ENCODE results near the gene METTL6. TPM values are rescaled to one million over a fixed set of nuclear protein-coding genes. Genes with fewer than 3 reads are reported as not detected.

METTL6 gene, protein sequence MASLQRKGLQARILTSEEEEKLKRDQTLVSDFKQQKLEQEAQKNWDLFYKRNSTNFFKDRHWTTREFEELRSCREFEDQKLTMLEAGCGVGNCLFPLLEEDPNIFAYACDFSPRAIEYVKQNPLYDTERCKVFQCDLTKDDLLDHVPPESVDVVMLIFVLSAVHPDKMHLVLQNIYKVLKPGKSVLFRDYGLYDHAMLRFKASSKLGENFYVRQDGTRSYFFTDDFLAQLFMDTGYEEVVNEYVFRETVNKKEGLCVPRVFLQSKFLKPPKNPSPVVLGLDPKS
- 10 to 100 TPM in 1 of 4 donors, 1 to 10 TPM in 3; 6.8 to 17.3 (median 8.1) TPM for polyA plus RNA-seq
- long read RNA-seq, donor 1, result 0 reads
- long read RNA-seq, donor 2, partial matches to known transcripts, result 0 of 2 reads
- long read RNA-seq, donor 2, other reads (novel, unspliced or antisense), result 0 of 2 reads
- long read RNA-seq, donor 3, result 0 reads
- long read RNA-seq, donor 4, result 0 reads
- long read RNA-seq, donor 5, partial matches to known transcripts, result 0 of 1 reads
- long read RNA-seq, donor 5, other reads (novel, unspliced or antisense), result 0 of 1 reads
- long read RNA-seq, donor 6, partial matches to known transcripts, result 0 of 10 reads
- long read RNA-seq, donor 6, other reads (novel, unspliced or antisense), result 7 of 10 reads
- long read RNA-seq, donor 7, result 0 reads
- long read RNA-seq, donor 8, result 0 reads
- long read RNA-seq, donor 9, partial matches to known transcripts, result 0 of 1 reads
- long read RNA-seq, donor 9, other reads (novel, unspliced or antisense), result 0 of 1 reads
- long read RNA-seq, donor 10, partial matches to known transcripts, result 0 of 4 reads
- long read RNA-seq, donor 10, other reads (novel, unspliced or antisense), result 0 of 4 reads

DNA sequence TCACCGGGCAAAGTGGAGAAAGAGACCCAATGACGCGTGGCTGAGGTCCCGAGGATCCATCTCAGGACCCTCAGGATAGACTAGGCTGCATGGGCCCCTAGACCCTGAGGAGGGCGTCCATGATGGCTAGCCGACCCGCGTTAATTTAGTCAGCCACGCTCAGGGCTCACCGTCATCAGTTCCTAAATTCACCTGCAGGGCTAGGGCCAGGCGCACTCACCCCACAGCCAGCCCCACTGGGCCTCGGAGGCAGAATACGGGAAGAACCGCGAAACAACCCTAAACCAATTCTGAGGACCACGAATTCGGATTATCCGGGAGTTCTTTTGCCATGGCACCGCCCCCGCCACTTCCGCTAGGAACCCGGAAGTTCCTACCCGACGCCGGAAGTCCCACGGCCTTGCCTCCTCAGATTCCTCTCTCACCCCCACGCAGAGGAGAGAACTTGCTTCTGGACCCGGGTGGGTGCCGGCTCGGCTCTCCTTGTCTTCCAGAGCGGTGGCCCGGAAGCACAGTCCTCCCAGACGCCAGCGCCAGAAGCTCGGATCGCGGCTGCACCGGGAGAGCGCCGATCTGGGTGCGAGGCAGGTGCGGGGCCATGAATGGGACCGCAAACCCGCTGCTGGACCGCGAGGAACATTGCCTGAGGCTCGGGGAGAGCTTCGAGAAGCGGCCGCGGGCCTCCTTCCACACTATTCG lies at the start of gene METTL6, which contains the start of gene EAF1:
Gene METTL6, minus strand, starts transcription at position 363 of the 699 bp plus-strand sequence. CDS start 1,033 bp downstream, outside the sequence.
Gene EAF1, plus strand, starts transcription at position 417 of the 699 bp plus-strand sequence. Its CDS starts 182 bp downstream, at position 599.
- 1% methylated on average over 52 of the region's 52 CpGs for WGBS, 3 donors
- H3K4me1 ChIP-seq (ENCODE audit: control insufficient read depth in 3 of 3, insufficient read depth in 2 of 3, low read depth in 1 of 3, low read length in 2 of 3), result peaks cover 0 to 16% (median 10%) of the 10 kb centered on the region in 3 donors
- no peaks in the 10 kb centered on the region for H3K27me3 ChIP-seq (ENCODE audit: control insufficient read depth in 3 of 3, insufficient read depth in 3 of 3, low read length in 3 of 3)
- H3K9me3 ChIP-seq (ENCODE audit: control insufficient read depth in 2 of 2, insufficient read depth in 1 of 2, low read depth in 1 of 2, low read length in 1 of 2), result no peaks in the 10 kb centered on the region
- peaks cover 4 to 22% (median 8%) of the 10 kb centered on the region in 3 donors for H3K36me3 ChIP-seq (ENCODE audit: control insufficient read depth in 3 of 3, insufficient read depth in 2 of 3, low read depth in 1 of 3, low read length in 3 of 3)
- peak within 1 kb of the TSS; percentile 77 to 88 (median 82) for H3K27ac ChIP-seq (ENCODE audit: low read depth in 1 of 3, low read length in 2 of 3)
- DNase-seq (peak; percentile 80 to 89), FAIRE-seq (no peak)
- peak within 1 kb of the TSS; percentile 83 to 91 (median 88) for H3K4me3 ChIP-seq (ENCODE audit: low read depth in 1 of 3, low read length in 3 of 3)

DNA sequence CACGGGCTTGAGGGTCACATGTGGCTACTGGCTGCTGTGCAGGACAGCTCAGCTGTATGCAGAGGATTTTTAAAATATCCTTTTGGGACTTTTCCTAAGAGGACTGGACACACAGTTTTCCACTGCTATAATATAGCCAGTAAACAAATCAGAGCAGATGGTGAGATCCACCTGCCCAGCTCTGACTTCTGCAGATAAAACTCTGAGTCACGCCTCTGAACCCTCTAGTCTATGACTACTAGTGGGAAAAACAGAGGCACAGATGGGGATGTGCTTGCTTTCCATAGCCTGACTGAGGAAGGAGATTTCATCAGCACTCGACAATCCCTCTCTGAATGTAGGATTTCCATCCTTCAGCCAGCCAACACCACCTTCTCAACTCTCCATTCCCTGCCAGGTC lies 49.0 kb upstream of the METTL6 start:
- Histone ChIP-seq H3K27ac (ENCODE audit: low read depth in 1 of 3, low read length in 2 of 3) (no peak overlapping the region), H3K9me3 (ENCODE audit: control insufficient read depth in 2 of 2, insufficient read depth in 1 of 2, low read depth in 1 of 2, low read length in 1 of 2) (no peaks in the 10 kb centered on the region), H3K4me3 (ENCODE audit: low read depth in 1 of 3, low read length in 3 of 3) (no peak overlapping the region), H3K27me3 (ENCODE audit: control insufficient read depth in 3 of 3, insufficient read depth in 3 of 3, low read length in 3 of 3) (no peaks in the 10 kb centered on the region), H3K36me3 (ENCODE audit: control insufficient read depth in 3 of 3, insufficient read depth in 2 of 3, low read depth in 1 of 3, low read length in 3 of 3) (peaks cover 0 to 2% (median 0%) of the 10 kb centered on the region in 3 donors), H3K4me1 (ENCODE audit: control insufficient read depth in 3 of 3, insufficient read depth in 2 of 3, low read depth in 1 of 3, low read length in 2 of 3) (no peaks in the 10 kb centered on the region)
- DNase-seq (no peak), FAIRE-seq (no peak)
- 67 to 76% (median 70%) methylated on average over 3 of the region's 3 CpGs for WGBS, 3 donors

DNA sequence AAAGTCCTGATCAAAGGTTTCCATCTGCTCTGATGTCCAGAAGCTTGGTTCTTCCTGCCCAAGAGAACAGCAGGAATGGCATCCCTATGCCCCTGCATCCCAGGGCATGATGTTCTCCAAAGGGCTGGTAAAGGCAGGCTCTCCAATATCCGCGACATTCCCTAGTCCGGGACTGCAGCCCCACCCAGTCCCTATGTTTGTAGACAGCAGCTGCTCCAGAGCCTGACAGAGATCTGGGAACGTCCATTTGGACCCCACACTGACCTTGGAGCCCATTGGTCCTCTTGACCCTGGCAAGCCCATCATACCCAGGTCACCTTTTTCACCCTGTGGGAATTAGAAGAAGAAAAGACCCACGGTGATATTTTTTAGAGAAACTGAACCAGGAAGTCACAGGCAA lies 47.8 kb upstream of the METTL6 start:
- Histone ChIP-seq H3K27me3 (ENCODE audit: control insufficient read depth in 3 of 3, insufficient read depth in 3 of 3, low read length in 3 of 3) (no peaks in the 10 kb centered on the region), H3K4me3 (ENCODE audit: low read depth in 1 of 3, low read length in 3 of 3) (no peak overlapping the region), H3K9me3 (ENCODE audit: control insufficient read depth in 2 of 2, insufficient read depth in 1 of 2, low read depth in 1 of 2, low read length in 1 of 2) (no peaks in the 10 kb centered on the region), H3K27ac (ENCODE audit: low read depth in 1 of 3, low read length in 2 of 3) (no peak overlapping the region), H3K36me3 (ENCODE audit: control insufficient read depth in 3 of 3, insufficient read depth in 2 of 3, low read depth in 1 of 3, low read length in 3 of 3) (peaks cover 0 to 2% (median 0%) of the 10 kb centered on the region in 3 donors), H3K4me1 (ENCODE audit: control insufficient read depth in 3 of 3, insufficient read depth in 2 of 3, low read depth in 1 of 3, low read length in 2 of 3) (no peaks in the 10 kb centered on the region)
- DNase-seq, result no peak
- no peak for FAIRE-seq
- 36 to 54% (median 53%) methylated on average over 5 of the region's 5 CpGs for WGBS, 3 donors

DNA sequence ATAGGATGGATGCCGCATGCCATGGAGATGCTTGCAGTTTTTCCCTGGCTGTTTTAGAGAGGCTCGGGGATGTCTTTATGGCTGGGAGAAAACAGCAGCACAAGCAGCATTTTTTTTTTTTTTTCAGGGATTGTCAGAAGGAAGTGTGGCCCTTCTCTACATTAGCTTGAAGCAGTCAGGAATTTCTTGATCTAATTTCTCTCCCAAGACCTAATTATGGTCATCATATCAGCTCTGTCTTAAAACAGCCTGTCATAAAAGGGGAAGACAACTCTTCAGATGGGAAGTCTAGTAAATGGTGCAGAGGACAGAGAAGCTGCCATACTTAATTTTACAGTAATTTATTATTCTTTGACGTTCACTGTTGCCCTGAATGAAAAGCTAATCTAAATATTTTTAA lies 44.5 kb upstream of the METTL6 start:
- H3K9me3 ChIP-seq (ENCODE audit: control insufficient read depth in 2 of 2, insufficient read depth in 1 of 2, low read depth in 1 of 2, low read length in 1 of 2), result no peaks in the 10 kb centered on the region
- no peaks in the 10 kb centered on the region for H3K27me3 ChIP-seq (ENCODE audit: control insufficient read depth in 3 of 3, insufficient read depth in 3 of 3, low read length in 3 of 3)
- no peaks in the 10 kb centered on the region for H3K4me1 ChIP-seq (ENCODE audit: control insufficient read depth in 3 of 3, insufficient read depth in 2 of 3, low read depth in 1 of 3, low read length in 2 of 3)
- FAIRE-seq (no peak), DNase-seq (no peak)
- peaks cover 0 to 2% (median 0%) of the 10 kb centered on the region in 3 donors for H3K36me3 ChIP-seq (ENCODE audit: control insufficient read depth in 3 of 3, insufficient read depth in 2 of 3, low read depth in 1 of 3, low read length in 3 of 3)
- 83 to 89% (median 88%) methylated on average over 3 of the region's 3 CpGs for WGBS, 3 donors
- no peak overlapping the region for H3K27ac ChIP-seq (ENCODE audit: low read depth in 1 of 3, low read length in 2 of 3)
- no peak overlapping the region for H3K4me3 ChIP-seq (ENCODE audit: low read depth in 1 of 3, low read length in 3 of 3)

DNA sequence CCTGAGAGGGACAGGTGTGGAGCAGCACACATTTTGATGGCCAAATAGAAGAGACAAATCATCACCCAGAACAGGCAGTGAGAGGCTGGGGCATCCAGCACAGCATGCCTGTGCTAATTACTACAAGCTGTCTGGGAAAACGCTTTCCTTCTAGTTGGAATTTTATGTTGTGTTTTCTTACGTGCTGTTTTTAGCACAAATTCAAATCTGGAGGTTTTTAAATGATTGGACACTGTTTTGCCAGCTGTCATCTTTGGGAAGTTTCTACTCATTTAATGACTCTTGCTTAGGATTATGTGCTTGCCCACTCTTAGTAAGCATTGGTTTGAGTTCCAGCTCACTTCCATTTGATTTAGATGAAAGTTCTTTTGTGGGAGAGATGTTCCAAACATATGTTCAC lies 43.5 kb upstream of the METTL6 start:
- FAIRE-seq, result no peak
- WGBS, 3 donors, result 88 to 95% (median 92%) methylated on average over 2 of the region's 2 CpGs
- Histone ChIP-seq H3K27ac (ENCODE audit: low read depth in 1 of 3, low read length in 2 of 3) (no peak overlapping the region), H3K9me3 (ENCODE audit: control insufficient read depth in 2 of 2, insufficient read depth in 1 of 2, low read depth in 1 of 2, low read length in 1 of 2) (no peaks in the 10 kb centered on the region), H3K27me3 (ENCODE audit: control insufficient read depth in 3 of 3, insufficient read depth in 3 of 3, low read length in 3 of 3) (no peaks in the 10 kb centered on the region), H3K4me3 (ENCODE audit: low read depth in 1 of 3, low read length in 3 of 3) (no peak overlapping the region), H3K4me1 (ENCODE audit: control insufficient read depth in 3 of 3, insufficient read depth in 2 of 3, low read depth in 1 of 3, low read length in 2 of 3) (no peaks in the 10 kb centered on the region), H3K36me3 (ENCODE audit: control insufficient read depth in 3 of 3, insufficient read depth in 2 of 3, low read depth in 1 of 3, low read length in 3 of 3) (peaks cover 0 to 2% (median 0%) of the 10 kb centered on the region in 3 donors)
- DNase-seq, result no peak

DNA sequence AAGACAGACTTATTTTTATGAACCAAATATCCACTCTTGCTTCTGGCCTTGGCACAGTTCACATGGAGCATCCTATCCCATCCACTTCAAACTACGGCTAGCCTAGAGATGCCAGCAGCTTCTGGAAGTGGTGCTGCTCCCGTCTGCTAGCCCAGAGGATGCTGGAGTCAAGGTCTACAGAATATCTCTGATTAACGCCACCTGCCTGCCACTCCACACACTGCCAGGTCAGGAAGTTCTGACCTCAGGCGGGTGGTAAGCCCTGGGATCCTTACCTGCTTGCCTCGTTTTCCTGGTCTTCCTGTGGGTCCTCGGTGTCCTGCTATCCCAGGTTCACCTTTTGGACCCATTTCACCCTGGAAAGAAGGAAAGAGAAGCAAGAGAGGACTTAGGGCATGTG lies 42.9 kb upstream of the METTL6 start:
- no peak for FAIRE-seq
- Histone ChIP-seq H3K27ac (ENCODE audit: low read depth in 1 of 3, low read length in 2 of 3) (no peak overlapping the region), H3K4me3 (ENCODE audit: low read depth in 1 of 3, low read length in 3 of 3) (no peak overlapping the region), H3K9me3 (ENCODE audit: control insufficient read depth in 2 of 2, insufficient read depth in 1 of 2, low read depth in 1 of 2, low read length in 1 of 2) (no peaks in the 10 kb centered on the region), H3K4me1 (ENCODE audit: control insufficient read depth in 3 of 3, insufficient read depth in 2 of 3, low read depth in 1 of 3, low read length in 2 of 3) (no peaks in the 10 kb centered on the region), H3K36me3 (ENCODE audit: control insufficient read depth in 3 of 3, insufficient read depth in 2 of 3, low read depth in 1 of 3, low read length in 3 of 3) (peaks cover 0 to 2% (median 0%) of the 10 kb centered on the region in 3 donors), H3K27me3 (ENCODE audit: control insufficient read depth in 3 of 3, insufficient read depth in 3 of 3, low read length in 3 of 3) (no peaks in the 10 kb centered on the region)
- DNase-seq, result peak in 1 of 2 donors; percentile 8
- 67 to 80% (median 74%) methylated on average over 6 of the region's 6 CpGs for WGBS, 3 donors

DNA sequence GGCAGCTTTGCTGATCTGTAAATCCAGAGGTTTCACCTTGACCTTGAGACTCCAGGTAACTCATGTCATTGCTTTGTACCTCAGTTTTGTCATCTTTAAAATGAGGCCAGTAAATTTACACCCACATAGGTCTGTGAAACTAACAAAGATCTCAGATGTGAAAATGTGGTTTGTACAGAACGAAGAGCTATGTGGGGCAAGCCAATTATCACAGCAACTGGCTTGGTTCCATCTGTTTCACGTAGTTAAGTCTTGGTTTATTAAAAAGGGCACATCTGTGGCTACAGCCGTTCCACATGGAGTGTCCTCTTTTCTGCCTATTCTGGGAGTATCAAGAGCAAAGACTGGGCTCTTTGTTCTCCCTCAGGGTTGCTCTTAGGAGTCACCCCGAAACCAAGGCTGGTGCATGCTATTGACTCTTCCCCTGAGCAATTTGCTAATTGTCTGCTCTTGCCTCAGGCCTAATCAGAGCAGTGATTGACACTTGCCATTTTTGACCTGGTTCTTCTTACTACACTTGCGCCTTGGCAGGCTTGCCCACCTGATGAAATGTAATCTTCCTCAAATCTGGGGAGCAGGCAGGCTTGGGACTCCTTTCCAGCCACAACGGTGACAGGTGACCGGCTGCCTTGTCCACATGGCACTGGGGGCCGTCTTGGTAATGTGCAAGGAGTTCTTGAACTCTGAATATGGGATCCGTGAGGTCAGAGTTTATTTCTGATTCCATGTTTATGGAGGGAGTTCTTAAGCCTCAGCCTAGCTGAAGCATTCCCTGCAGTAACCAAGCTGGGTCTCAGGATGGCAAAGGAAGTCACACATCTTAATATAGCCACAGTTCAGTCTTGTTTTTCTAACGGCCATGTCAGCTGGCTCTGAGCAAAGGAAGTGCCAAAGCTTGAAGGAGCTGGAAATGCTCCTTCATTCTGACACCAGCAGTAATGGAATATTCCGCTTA lies 40.2 kb upstream of the METTL6 start:
- WGBS, 3 donors, result 83 to 88% (median 86%) methylated on average over 11 of the region's 11 CpGs
- Histone ChIP-seq H3K27me3 (ENCODE audit: control insufficient read depth in 3 of 3, insufficient read depth in 3 of 3, low read length in 3 of 3) (no peaks in the 10 kb centered on the region), H3K9me3 (ENCODE audit: control insufficient read depth in 2 of 2, insufficient read depth in 1 of 2, low read depth in 1 of 2, low read length in 1 of 2) (no peaks in the 10 kb centered on the region), H3K4me1 (ENCODE audit: control insufficient read depth in 3 of 3, insufficient read depth in 2 of 3, low read depth in 1 of 3, low read length in 2 of 3) (no peaks in the 10 kb centered on the region), H3K36me3 (ENCODE audit: control insufficient read depth in 3 of 3, insufficient read depth in 2 of 3, low read depth in 1 of 3, low read length in 3 of 3) (no peaks in the 10 kb centered on the region), H3K27ac (ENCODE audit: low read depth in 1 of 3, low read length in 2 of 3) (no peak overlapping the region), H3K4me3 (ENCODE audit: low read depth in 1 of 3, low read length in 3 of 3) (no peak overlapping the region)
- DNase-seq (no peak), FAIRE-seq (no peak)

Measured in small intestine (tissue), 16 donors.